ENCODE measurements around the gene PRSS38.

PRSS38 gene

DNA sequence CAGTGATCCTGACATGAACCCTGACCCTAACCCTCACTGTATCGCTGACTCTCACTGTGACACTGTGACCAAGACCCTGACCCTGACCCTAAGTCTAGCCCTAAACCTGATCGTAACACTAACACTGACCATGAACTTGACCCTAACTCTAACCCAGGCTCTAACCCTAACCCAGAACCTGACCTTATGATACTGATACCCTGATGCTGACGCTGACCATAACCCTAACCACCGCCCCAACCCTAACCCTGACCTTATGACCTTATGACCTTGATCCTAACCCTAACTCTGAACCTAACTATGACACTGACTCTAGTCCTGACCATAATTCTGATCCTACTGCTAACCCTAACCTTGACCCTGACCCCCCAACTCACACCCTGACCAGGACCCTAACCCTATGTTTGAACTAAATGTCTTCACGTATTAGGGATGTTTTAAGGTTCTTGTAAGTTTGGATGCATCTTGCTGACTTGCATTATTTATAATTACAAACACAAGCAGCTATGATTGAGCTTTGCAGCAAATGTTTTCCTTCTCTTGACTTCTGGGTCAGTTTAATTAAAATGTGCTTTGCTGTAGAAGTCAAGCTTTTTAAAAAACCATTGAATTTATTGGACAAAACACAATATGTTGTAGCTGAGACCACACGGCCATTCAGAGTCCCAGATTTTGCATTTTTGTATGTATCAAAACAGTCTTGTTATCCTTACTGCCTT is 23.9 kb upstream of the PRSS38 start (continued):
- TF ChIP-seq ZNF26 (tag by site-specific recombination; IDR thresholded peaks at IDR 0.05): no peak
- peak; percentile 27; the same call in 1 of the 2 replicates for TF ChIP-seq WT1 (tag by site-specific recombination; IDR thresholded peaks at IDR 0.05)
- no peak for TF ChIP-seq REST (tag by site-specific recombination; IDR thresholded peaks at IDR 0.05)
- TF ChIP-seq MZF1 (tag by site-specific recombination; IDR thresholded peaks at IDR 0.05; ENCODE audit: borderline replicate concordance): no peak
- no peak for TF ChIP-seq HOXA7 (CRISPR knock-in tag; IDR thresholded peaks at IDR 0.05; ENCODE audit: borderline replicate concordance)
- no peak for TF ChIP-seq YY2 (tag by site-specific recombination; IDR thresholded peaks at IDR 0.05)
- TF ChIP-seq ZNF112 (tag by site-specific recombination; IDR thresholded peaks at IDR 0.05): 0 out of 2 replicates have a peak, but pooled peaks have one; percentile 15
- no peak for TF ChIP-seq ZNF670 (tag by site-specific recombination; IDR thresholded peaks at IDR 0.05; ENCODE audit: low read depth)
- TF ChIP-seq ZNF311 (tag by site-specific recombination; IDR thresholded peaks at IDR 0.05; ENCODE audit: borderline replicate concordance): 0 out of 2 replicates have a peak, but pooled peaks have one; percentile 61
- TF ChIP-seq ZFHX2 (tag by site-specific recombination; conservative IDR thresholded peaks at IDR 0.05): no peak
- TF ChIP-seq ZBTB10 (tag by site-specific recombination; IDR thresholded peaks at IDR 0.05): no peak
- TF ChIP-seq ZNF394 (tag by site-specific recombination; IDR thresholded peaks at IDR 0.05; ENCODE audit: borderline replicate concordance): no peak
- TF ChIP-seq ZNF837 (tag by site-specific recombination; IDR thresholded peaks at IDR 0.05): no peak
- TF ChIP-seq ZNF629 (tag by site-specific recombination; IDR thresholded peaks at IDR 0.05): no peak
- no peak for TF ChIP-seq ZBTB1 (tag by site-specific recombination; IDR thresholded peaks at IDR 0.05)
- no peak for TF ChIP-seq ZNF76 (tag by site-specific recombination; IDR thresholded peaks at IDR 0.05; ENCODE audit: borderline replicate concordance, low read depth)
- TF ChIP-seq, protein P1, sequence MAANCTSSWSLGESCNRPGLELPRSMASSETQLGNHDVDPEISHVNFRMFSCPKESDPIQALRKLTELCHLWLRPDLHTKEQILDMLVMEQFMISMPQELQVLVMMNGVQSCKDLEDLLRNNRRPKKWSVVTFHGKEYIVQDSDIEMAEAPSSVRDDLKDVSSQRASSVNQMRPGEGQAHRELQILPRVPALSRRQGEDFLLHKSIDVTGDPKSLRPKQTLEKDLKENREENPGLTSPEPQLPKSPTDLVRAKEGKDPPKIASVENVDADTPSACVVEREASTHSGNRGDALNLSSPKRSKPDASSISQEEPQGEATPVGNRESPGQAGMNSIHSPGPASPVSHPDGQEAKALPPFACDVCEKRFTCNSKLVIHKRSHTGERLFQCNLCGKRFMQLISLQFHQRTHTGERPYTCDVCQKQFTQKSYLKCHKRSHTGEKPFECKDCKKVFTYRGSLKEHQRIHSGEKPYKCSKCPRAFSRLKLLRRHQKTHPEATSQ (tag by site-specific recombination; IDR thresholded peaks at IDR 0.05): no peak
- TF ChIP-seq ZNF548 (tag by site-specific recombination; IDR thresholded peaks at IDR 0.05): no peak
- peak; percentile 57; the same call in 1 of the 2 replicates for TF ChIP-seq ZNF239 (tag by site-specific recombination; IDR thresholded peaks at IDR 0.05)
- TF ChIP-seq ZXDB (tag by site-specific recombination; IDR thresholded peaks at IDR 0.05): no peak
- no peak for TF ChIP-seq SETDB1 (IDR thresholded peaks at IDR 0.05; ENCODE audit: insufficient read length, low read length)
- TF ChIP-seq, protein P2, sequence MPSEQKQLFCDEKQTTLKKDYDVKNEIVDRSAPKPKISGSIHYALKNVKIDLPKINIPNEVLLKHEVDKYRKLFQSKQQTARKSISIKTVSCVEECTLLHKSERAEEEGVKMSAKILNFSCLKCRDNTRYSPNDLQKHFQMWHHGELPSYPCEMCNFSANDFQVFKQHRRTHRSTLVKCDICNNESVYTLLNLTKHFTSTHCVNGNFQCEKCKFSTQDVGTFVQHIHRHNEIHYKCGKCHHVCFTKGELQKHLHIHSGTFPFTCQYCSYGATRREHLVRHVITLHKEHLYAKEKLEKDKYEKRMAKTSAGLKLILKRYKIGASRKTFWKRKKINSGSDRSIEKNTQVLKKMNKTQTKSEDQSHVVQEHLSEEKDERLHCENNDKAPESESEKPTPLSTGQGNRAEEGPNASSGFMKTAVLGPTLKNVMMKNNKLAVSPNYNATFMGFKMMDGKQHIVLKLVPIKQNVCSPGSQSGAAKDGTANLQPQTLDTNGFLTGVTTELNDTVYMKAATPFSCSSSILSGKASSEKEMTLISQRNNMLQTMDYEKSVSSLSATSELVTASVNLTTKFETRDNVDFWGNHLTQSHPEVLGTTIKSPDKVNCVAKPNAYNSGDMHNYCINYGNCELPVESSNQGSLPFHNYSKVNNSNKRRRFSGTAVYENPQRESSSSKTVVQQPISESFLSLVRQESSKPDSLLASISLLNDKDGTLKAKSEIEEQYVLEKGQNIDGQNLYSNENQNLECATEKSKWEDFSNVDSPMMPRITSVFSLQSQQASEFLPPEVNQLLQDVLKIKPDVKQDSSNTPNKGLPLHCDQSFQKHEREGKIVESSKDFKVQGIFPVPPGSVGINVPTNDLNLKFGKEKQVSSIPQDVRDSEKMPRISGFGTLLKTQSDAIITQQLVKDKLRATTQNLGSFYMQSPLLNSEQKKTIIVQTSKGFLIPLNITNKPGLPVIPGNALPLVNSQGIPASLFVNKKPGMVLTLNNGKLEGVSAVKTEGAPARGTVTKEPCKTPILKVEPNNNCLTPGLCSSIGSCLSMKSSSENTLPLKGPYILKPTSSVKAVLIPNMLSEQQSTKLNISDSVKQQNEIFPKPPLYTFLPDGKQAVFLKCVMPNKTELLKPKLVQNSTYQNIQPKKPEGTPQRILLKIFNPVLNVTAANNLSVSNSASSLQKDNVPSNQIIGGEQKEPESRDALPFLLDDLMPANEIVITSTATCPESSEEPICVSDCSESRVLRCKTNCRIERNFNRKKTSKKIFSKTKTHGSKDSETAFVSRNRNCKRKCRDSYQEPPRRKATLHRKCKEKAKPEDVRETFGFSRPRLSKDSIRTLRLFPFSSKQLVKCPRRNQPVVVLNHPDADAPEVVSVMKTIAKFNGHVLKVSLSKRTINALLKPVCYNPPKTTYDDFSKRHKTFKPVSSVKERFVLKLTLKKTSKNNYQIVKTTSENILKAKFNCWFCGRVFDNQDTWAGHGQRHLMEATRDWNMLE (tag by site-specific recombination; conservative IDR thresholded peaks at IDR 0.05; ENCODE audit: low read depth): no peak
- TF ChIP-seq ZNF138 (tag by site-specific recombination; IDR thresholded peaks at IDR 0.05; ENCODE audit: borderline replicate concordance): no peak
- TF ChIP-seq ZNF473 (tag by site-specific recombination; IDR thresholded peaks at IDR 0.05): no peak
- peak; percentile 54; the same call in 1 of the 2 replicates for TF ChIP-seq ZNF776 (tag by site-specific recombination; IDR thresholded peaks at IDR 0.05; ENCODE audit: borderline replicate concordance)
- TF ChIP-seq ZNF664 (tag by site-specific recombination; IDR thresholded peaks at IDR 0.05): no peak
